Endothelial cell of umbilical vein (primary cell): ENCODE measurements around the gene PXT1. TPM values are rescaled to one million over a fixed set of nuclear protein-coding genes. Genes with fewer than 3 reads are reported as not detected.
A peak's percentile ranks its signal among the peaks of the same experiment; 100 is the strongest.

ENCODE experiments used
- BruUV-seq: library from RNA; stranded (reverse); fragments of 400-500 nt; replicated peaks from 2 replicates; lab custom pipeline; 2021; lab: Mats Ljungman, UMichigan
- CTCF ChIA-PET: fragments of 300-600, 350-600 bp; sonication (Branson Sonifier 250); formaldehyde crosslinking; loops from one replicate; lab custom pipeline; 2021; ENCODE audit warnings: antibody characterized with exemption, inconsistent platforms; lab: Charles Lee
- POLR2A ChIA-PET: fragments of 300-600, 350-600 bp; sonication (Branson Sonifier 250); formaldehyde crosslinking; loops from one replicate; lab custom pipeline; 2021; ENCODE audit warnings: antibody characterized with exemption, inconsistent platforms; lab: Charles Lee
- DNase-seq: peaks from one replicate; pipeline ENCODE4 v3.0.0-alpha.2; 2011; ENCODE audit warnings: low read depth, low spot score
- FAIRE-seq: peaks from 2 replicates; lab custom pipeline; 2011; peaks lifted over from hg19 to GRCh38; lab: Jason Lieb, UNC
- H2AFZ ChIP-seq: 2 replicates; pipeline ENCODE4 v1.6.0; 2012; ENCODE audit warnings: low read depth, low read length, control low read depth, inconsistent platforms
- H3K27ac ChIP-seq: 2 replicates; pipeline ENCODE4 v1.5.1; 2011; ENCODE audit warnings: low read depth, mild to moderate bottlenecking, control low read depth, low read length, moderate library complexity; ENCODE audit not compliant: insufficient read depth
- H3K27me3 ChIP-seq, 2 experiments: 2 replicates each; pipeline versions ENCODE4 v1.6.0 to v1.6.1; 2011; ENCODE audit warnings: low read length in 2 of 2, mixed read lengths in 1 of 2; ENCODE audit not compliant: control insufficient read depth in 2 of 2, insufficient read depth in 2 of 2
- H3K36me3 ChIP-seq, 2 experiments: 2 replicates in 1 of 2; 3 replicates in 1 of 2; pipeline ENCODE4 v1.5.1; 2011; ENCODE audit warnings: low read length in 2 of 2, mild to moderate bottlenecking in 1 of 2, moderate library complexity in 1 of 2; ENCODE audit not compliant: control insufficient read depth in 2 of 2, insufficient read depth in 2 of 2; ENCODE audit errors: extremely low read depth in 1 of 2
- H3K4me1 ChIP-seq: 3 replicates; pipeline ENCODE4 v1.5.1; 2011; ENCODE audit warnings: mild to moderate bottlenecking, low read length; ENCODE audit not compliant: control insufficient read depth, insufficient read depth; ENCODE audit errors: extremely low read depth
- H3K4me2 ChIP-seq: 2 replicates; pipeline ENCODE4 v1.6.1; 2011; ENCODE audit warnings: low read length, control low read depth, mixed read lengths; ENCODE audit not compliant: insufficient read depth
- H3K4me3 ChIP-seq, 3 experiments: fragments of 200-600 bp in 1 of 3; sonication (generic), shearing (Covaris generic) in 1 of 3; replicated peaks in 1 of 3; 2 replicates each; pipeline ENCODE4 v1.5.1; 2011 to 2016; ENCODE audit warnings: control low read depth in 3 of 3, low read length in 3 of 3, mild to moderate bottlenecking in 2 of 3, inconsistent platforms in 1 of 3, low read depth in 1 of 3, moderate library complexity in 1 of 3; ENCODE audit not compliant: insufficient read depth in 1 of 3
- H3K79me2 ChIP-seq: 2 replicates; pipeline ENCODE4 v1.6.0; 2012; ENCODE audit warnings: low read length, inconsistent platforms; ENCODE audit not compliant: control insufficient read depth, insufficient read depth
- H3K9ac ChIP-seq: replicated peaks from 2 replicates; pipeline ENCODE3; 2011; ENCODE audit warnings: low read length, control low read depth; ENCODE audit not compliant: insufficient read depth; ENCODE audit errors: extremely low read depth
- H3K9me1 ChIP-seq: replicated peaks from 3 replicates; pipeline ENCODE4 v1.6.0; 2011; ENCODE audit warnings: mild to moderate bottlenecking, low read length; ENCODE audit not compliant: control insufficient read depth, insufficient read depth; ENCODE audit errors: extremely low read depth
- H3K9me3 ChIP-seq: replicated peaks from 2 replicates; pipeline ENCODE4 v1.5.1; 2012; ENCODE audit warnings: low read length, inconsistent platforms; ENCODE audit not compliant: control insufficient read depth, insufficient read depth
- H4K20me1 ChIP-seq: replicated peaks from 2 replicates; pipeline ENCODE3; 2011; ENCODE audit warnings: mild to moderate bottlenecking, low read length; ENCODE audit not compliant: control insufficient read depth, insufficient read depth; ENCODE audit errors: extremely low read depth
- CTCF ChIP-seq, 2 donors: IDR thresholded peaks; 1 replicate in 1 of 2; 2 replicates in 1 of 2; pipeline ENCODE4 v1.5.1; 2011; ENCODE audit warnings: low read length in 2 of 2, mild to moderate bottlenecking in 2 of 2, moderate library complexity in 2 of 2, control low read depth in 1 of 2, inconsistent platforms in 1 of 2, low read depth in 1 of 2; ENCODE audit not compliant: insufficient read depth in 1 of 2; ENCODE audit errors: extremely low read depth in 1 of 2
- FOS ChIP-seq: IDR thresholded peaks from 2 replicates; pipeline ENCODE4 v1.6.1; 2011; ENCODE audit warnings: mild to moderate bottlenecking, low read length, moderate library complexity, borderline replicate concordance; ENCODE audit not compliant: insufficient read depth
- JUN ChIP-seq: IDR thresholded peaks from 2 replicates; pipeline ENCODE4 v1.6.1; 2011; ENCODE audit warnings: borderline replicate concordance, low read depth; ENCODE audit not compliant: insufficient read length, insufficient read depth
- MAX ChIP-seq: IDR thresholded peaks from 2 replicates; pipeline ENCODE4 v1.6.1; 2011; ENCODE audit not compliant: insufficient read depth, insufficient read length
- MYC ChIP-seq: IDR thresholded peaks from one replicate; pipeline ENCODE4 v1.6.1; 2011; ENCODE audit warnings: mild to moderate bottlenecking, low read depth, low read length
- POLR2A ChIP-seq: IDR thresholded peaks from 2 replicates; pipeline ENCODE4 v1.6.1; 2012; ENCODE audit warnings: low read depth, mild to moderate bottlenecking, control low read depth, low read length
- POLR2AphosphoS5 ChIP-seq: IDR thresholded peaks from 2 replicates; pipeline ENCODE4 v1.6.1; 2012; ENCODE audit warnings: low read depth, mild to moderate bottlenecking, control low read depth, low read length, moderate library complexity; ENCODE audit not compliant: insufficient read depth
- dilution Hi-C: fragments of 300-500 bp; cut with MboI; formaldehyde crosslinking; loops from one replicate; pipeline ENCODE4 v1.15.0; 2019; ENCODE audit warnings: low sequenced_read_pairs; ENCODE audit not compliant: extremely low pct_ligation_motif_present
- intact Hi-C: fragments of 100-400 bp; cut with micrococcal nuclease; formaldehyde crosslinking; loops from one replicate; pipeline ENCODE4 v1.10.0; 2022
- polyA plus RNA-seq, 4 experiments: library from polyadenylated mRNA; depleted of rRNA in 3 of 4; stranded (reverse) in 3 of 4; unstranded in 1 of 4; fragments of >200 nt; gene quantifications; 2 replicates each; pipeline versions ENCODE4 v1.2.1 to v1.2.3, GENCODE V29; 2011 to 2012; ENCODE audit warnings: missing spikeins in 1 of 4
- total RNA-seq: library from RNA; stranded (reverse); gene quantifications from 2 replicates; pipeline ENCODE4 v1.2.3, GENCODE V29; 2021

The PXT1 gene
- total and polyA plus RNA-seq, 2 donors (not counting 3 experiments of a cell fraction or from before 2014, with no cell fraction given): not detected

GRCh38 chr6:36441307-36441894 is 1.3 kb downstream of the PXT1 start:
- DNase-seq (peak; percentile 98), FAIRE-seq (peak; percentile 92)
- H2AFZ ChIP-seq: no peak overlapping the region
- POLR2A ChIA-PET: no interaction called here
- H3K27ac ChIP-seq: peak overlapping the region; percentile 95
- peak; percentile 96 for TF ChIP-seq FOS
- TF ChIP-seq MAX: no peak
- TF ChIP-seq JUN: peak; percentile 94
- peak; percentile 55 for TF ChIP-seq POLR2A
- TF ChIP-seq CTCF (IDR thresholded peaks at IDR 0.05; ENCODE audit: extremely low read depth in 1 of 2, insufficient read depth in 1 of 2, low read depth in 1 of 2, low read length in 2 of 2): no peak
- TF ChIP-seq MYC: peak; percentile 20
- peak; percentile 65 for TF ChIP-seq POLR2AphosphoS5
- peaks cover 29% of the 10 kb centered on the region for H3K79me2 ChIP-seq
- peak overlapping the region; percentile 91 for H3K9ac ChIP-seq
- peak overlapping the region; percentile 98 for H3K4me2 ChIP-seq
- dilution Hi-C loops (no loop called here), intact Hi-C loops (loop anchor here (1.0 to 5.0 kb wide), 3 partner anchors 18 to 801 kb away; partner anchors contain the start of gene SRSF3)
- no TSS peak for BruUV-seq
- no peak overlapping the region for H3K4me3 ChIP-seq
- H3K9me3 ChIP-seq: no peaks in the 10 kb centered on the region
- H3K27me3 ChIP-seq: no peaks in the 10 kb centered on the region
- H3K9me1 ChIP-seq: no peaks in the 10 kb centered on the region
- no peaks in the 10 kb centered on the region for H4K20me1 ChIP-seq
- peaks cover 36% of the 10 kb centered on the region for H3K4me1 ChIP-seq
- CTCF ChIA-PET: interaction anchor here (1.5 kb wide), 1 partner anchor 18 kb away, joined by 12 read pairs; no protein-coding TSS in a partner anchor
- no peaks in the 10 kb centered on the region for H3K36me3 ChIP-seq
